ENCODE data around the gene OPRD1.

The OPRD1 gene

DNA sequence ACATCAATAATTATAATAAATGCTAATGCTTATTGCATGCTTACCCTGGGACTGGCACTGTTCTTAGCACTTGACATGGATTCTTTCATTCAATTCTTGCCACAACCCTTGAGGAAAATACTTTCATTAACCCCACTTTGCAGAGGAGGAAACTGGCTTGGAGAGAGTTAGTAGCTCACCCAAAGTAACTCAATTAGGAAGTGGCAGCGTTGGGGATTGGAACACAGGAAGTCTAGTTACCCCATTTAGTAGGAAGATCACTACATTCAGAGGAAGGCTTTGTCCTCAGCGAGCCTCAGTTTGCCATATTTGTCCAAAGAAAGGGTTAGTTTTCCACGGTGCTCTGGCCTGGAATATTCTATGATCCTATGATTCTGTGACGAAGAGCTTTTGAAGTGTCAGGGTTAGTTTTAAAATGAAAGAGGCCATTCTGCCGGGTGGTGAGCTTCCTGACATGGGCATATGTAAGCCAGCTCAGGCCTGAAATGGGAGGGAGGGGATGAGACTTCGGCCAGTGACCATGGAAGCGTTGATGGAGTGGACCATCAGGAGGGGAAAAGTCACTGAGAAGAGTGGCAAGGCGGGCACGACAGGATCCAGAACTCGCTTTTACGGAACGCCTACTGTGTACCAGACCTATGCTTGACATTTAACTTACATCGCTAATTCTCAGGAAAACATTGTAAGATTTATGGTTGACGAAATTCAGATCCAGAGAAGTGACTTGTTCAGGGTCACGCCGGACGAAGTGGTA, 74.2 kb downstream of the OPRD1 start:
- no peak for DNase-seq (ENCODE audit: low spot score)

DNA sequence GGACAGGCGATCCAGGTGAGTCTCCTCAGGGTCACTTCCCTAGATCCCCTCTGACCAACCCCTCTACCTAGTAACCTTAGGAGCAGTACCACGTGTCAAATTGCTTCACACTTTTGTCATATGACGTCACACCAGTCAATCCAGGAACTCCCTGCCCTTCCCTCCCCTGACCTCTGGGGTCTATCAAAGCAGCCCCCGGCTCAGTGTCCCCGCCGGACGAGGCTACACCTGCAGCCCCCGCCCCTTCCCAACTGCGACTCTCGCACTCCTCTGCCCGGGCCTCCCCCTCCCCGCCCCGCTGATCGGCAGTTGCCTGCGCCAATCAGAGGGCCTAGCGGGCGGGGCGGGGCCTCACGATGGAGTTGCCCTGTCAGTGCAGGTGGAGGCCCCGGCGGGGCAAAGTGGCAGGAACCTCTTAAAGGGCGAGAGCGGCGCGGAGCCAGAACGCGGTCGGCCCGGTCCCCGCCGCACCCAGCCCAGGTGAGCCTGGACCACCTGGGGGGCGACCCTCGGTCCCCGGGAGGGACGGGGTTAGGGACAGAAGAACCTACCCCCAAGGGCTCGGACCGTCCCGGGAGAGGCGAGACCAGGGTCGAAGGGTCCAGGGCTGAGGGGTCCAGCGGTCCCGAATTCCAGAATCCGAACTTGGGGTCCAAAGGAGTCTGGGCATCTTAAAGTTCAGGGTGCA, 74.9 kb downstream of the OPRD1 start:
- DNase-seq (ENCODE audit: low spot score) = peak; percentile 92

DNA sequence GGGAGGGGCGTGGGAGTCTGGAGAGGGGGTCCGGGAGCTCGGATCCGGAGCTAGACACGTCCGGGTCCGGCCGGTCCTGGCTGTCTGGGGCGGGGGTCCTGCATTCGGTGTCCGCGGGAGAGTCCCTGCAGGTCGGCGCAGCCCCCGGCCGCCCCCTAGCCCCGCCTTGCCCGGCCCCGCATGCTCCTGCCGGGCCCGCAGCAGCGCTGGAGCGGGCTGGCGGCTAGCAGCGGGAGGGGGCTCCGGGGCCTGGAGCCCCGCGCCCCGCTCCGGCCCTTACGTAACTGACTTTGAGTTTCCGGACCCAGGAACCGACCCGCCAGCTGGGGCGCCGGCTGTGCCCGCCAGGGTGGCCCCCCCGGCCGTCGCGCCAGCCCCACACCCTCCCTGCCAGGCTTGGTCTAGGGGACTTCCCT, 75.5 kb downstream of the OPRD1 start:
- DNase-seq (ENCODE audit: low spot score) = no peak

DNA sequence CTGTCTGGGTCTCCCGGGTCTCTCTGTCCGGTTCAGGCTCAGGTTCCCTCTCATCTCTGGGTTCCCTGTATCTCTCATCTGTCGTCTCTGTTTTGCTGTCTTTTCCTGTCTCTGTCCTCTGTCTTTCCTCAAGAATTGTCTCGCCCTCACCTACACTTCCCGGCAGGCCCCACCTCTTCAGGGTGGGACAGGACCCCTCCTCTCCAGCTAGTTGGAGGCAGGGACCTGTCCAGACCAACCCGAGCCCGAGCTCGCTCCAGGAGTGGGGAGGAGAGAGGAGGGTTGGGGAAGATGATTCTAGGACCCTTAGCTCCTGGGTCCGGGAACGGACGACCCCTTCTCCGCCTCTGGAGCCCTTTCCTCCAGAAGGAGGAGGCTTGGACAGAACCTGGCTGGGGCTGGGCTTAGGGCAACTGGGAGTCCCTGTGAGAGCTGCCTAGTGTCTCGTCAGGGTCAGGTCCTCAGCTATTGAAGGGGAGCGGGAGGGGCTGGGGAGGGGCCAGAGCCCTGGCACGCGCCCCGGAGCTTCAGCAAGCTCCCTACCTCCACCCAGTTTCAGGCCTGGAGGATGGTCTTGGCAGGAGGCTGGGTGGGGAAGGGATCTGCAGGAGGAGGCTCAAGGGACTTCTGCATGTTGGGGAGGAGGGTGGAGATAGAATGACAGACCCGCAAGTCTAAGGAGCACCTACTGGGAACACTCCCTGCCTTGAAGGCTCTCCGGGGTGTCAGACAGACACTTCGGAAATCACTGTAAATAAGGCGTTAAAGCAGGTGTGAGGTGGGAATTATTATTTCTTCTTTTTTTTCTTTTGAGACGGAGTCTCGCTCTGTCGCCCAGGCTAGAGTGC, 76.1 kb downstream of the OPRD1 start:
- no peak for DNase-seq (ENCODE audit: low spot score)

DNA sequence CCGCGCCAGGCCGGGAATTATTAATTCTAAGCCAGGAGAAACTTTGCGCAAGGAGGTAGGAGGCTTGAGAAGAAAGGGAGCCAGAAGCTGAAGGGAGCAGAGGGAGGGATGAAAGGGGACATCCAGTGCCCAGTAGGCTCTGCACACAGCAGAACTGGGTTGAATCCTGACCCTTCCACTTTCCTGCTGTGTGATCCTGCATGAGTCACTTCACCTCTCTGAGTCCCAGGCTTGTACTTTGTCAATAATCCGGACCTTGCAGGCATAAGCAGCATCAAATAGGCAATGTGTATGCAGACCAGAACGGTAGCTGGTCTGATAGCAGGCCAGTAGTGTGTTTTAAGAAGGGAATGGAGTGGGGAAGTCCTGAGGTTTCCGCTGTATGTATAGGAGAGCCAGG, 76.9 kb downstream of the OPRD1 start:
- no peak for DNase-seq (ENCODE audit: low spot score)

GRCh38 chr1:28889357-28889756, 77.4 kb downstream of the OPRD1 start:
- DNase-seq (ENCODE audit: low spot score) = no peak

DNA sequence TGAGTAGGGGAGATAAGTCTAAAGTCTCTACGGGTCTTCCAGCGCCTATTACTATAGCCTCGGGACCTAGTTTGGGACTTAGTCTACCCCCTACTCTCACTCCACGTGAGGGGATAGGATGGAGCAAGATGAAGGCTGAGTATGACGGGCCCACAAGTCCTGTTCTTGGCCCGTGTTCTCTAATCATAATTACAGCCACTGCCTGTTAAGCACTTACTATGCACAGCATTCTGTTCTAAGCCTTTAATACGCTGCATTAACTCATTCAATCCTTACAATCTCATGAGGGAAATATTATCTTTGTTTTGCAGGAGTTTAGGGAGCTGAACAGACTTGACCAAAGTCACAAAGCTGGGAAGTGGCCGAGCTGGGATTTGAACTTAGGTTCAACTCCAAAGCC, 78.5 kb downstream of the OPRD1 start:
- no peak for DNase-seq (ENCODE audit: low spot score)

GRCh38 chr1:28890836-28891235, 78.9 kb downstream of the OPRD1 start:
- no peak for DNase-seq (ENCODE audit: low spot score)

DNA sequence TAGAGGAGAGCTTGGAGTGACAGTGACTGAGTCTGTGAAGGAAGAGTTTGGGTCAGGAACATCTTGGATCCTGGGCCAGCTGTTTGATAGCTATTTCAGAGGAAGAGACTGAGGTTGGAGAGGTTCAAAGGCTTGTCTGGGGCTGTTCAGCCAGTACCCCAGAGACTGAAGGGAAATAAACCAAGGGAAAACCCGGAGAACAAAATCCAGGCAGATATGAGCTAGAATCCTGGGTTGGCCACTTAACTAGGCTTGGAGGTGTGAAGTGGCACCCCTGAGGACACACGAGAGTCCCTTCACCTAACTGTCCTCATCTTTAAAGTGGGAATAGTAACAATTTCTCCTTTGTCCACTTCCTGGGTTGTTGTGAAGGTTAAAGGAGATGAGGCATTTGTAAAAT, 79.3 kb downstream of the OPRD1 start:
- DNase-seq (ENCODE audit: low spot score) = no peak

GRCh38 chr1:28893403-28894102, 81.6 kb downstream of the OPRD1 start:
- DNase-seq (ENCODE audit: low spot score) = no peak

DNA sequence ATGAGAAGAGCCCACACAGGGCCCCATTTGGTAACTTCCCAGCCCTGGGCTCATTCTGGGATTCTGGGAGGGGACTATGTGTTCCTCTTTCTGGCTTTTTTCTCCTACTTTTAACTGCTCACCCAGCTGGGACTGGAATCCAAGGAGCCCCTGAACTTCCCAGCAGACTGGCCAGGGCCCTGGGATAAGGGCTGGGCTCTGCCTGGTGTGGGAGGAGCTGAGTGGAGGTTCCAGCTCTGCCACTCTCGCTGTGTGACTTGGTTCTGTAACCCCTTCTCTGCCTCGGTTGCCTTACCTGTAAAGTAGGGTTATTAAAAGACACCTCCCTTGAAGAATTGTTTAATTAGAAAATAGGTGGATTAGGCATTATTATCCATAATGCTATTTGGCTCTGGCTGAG, 82.8 kb downstream of the OPRD1 start:
- DNase-seq (ENCODE audit: low spot score) = no peak

DNA sequence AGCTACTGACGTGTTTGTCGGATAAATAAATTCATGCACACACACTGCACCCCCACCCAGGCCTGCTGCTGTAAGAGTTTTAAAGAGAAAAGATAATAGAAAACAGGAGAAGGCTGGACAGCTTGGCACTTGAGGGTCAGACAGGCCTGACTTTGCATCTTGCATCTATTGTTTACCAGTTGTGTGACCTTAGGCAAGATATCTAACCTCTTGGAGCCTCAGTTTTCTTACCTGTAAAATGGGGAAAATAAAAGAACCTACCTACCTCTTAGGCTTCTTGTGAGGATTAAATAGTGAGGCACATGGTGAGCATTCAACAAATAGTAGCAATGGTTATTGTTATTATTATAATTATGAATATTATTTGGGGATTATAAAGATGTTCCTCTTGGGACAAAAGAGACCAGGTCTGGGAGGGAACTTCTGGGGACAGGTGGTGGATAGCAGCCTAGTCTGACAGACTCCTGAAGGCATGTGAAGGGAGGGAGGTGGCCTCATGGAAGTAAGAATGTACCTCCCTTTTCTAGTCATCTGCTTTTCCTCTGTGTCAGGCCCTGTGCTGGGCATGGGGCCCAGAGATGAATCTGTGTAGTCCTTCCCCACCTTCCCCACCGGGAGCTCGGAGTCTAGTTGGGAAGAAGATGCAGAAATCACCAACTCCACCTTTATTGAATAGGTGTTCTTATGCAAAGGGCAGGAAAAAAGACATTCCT, 84.1 kb downstream of the OPRD1 start:
- no peak for DNase-seq (ENCODE audit: low spot score)

DNA sequence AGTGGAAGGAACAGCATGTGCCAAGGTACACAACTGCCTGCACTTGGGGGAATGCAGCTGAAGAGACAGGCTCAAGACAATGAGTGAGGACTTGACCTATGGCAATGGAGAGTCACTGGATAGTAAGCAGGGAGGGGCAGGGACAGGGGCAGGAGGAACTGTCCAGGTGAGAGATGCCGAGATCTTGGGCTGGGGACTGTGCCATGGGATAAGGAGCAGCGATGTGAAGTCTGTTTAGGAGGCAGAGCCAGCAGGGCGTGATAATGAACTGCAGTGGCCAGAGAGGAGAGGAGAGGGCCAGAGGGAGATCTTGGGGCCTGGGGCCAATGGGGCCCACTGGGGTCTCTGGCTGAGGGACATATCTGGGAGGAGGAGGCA, 84.6 kb downstream of the OPRD1 start:
- no peak for DNase-seq (ENCODE audit: low spot score)

DNA sequence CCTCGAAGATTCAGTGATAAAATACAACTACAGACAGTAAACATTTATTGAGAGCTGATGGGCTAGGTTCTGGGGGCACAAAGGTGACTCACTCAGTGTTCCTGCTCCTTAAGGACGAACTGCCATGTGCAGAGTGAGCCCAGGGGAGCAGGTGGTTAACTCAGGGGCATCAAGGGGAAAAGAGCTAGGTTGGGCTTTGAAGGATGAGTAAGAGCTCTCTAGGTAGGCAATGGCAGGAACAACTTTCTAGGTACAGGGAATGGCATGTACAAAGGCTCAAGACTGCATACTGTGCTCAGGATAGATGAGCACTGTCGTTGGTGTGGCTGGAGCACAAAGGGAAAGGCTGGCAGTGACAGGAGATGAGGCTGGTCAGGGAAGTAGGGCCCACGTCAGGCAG, 85.8 kb downstream of the OPRD1 start:
- DNase-seq (ENCODE audit: low spot score) = no peak

- DNase-seq (ENCODE audit: low spot score) = no peak
These were observed 86.5 kb downstream of the OPRD1 start for GRCh38 chr1:28898405-28898881.

- no peak for DNase-seq (ENCODE audit: low spot score)
These were observed 87.3 kb downstream of the OPRD1 start for GRCh38 chr1:28899267-28899666.

DNA sequence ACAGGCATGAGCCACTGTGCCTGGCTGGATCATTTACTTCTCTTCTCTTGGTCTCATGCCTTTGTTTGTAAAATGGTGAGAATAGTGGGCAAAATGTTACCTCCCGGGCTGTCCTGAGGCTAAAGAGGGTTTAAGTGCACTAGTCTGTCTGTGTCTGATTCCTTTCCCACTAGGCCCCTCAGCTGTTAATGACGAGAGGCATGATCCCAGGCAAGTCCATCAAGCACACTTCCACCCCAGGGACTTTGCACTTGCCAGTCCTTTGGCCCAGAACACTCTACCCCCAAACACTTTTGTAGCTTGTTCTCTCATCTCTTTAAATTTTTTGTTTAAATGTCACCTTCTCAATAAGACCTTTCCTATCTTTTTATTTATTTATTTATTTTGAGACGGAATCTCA, 88.6 kb downstream of the OPRD1 start:
- no peak for DNase-seq (ENCODE audit: low spot score)

- no peak for DNase-seq (ENCODE audit: low spot score)
These were observed 90.8 kb downstream of the OPRD1 start for GRCh38 chr1:28902738-28903137.

GRCh38 chr1:28905921-28906666, 94.1 kb downstream of the OPRD1 start:
- DNase-seq (ENCODE audit: low spot score) = no peak

GRCh38 chr1:28909198-28909597, 97.2 kb downstream of the OPRD1 start:
- no peak for DNase-seq (ENCODE audit: low spot score)
